ENCODE results near the gene KANSL1. TPM values are rescaled to one million over a fixed set of nuclear protein-coding genes. Genes with fewer than 3 reads are reported as not detected.

The KANSL1 gene
- total and polyA plus RNA-seq, 9 donors: 30.4 to 107 (median 77.7) TPM

GRCh38 chr17:46001390-46002310, 191.6 kb downstream of the KANSL1 start:
- intact Hi-C loops (cut with DNase I): loop anchor here in 3 of 4 donors (5.0 to 10.0 kb wide), 2 partner anchors 211 to 213 kb away; no protein-coding TSS in a partner anchor
- H3K4me3 ChIP-seq: no peak overlapping the region
- H3K27ac ChIP-seq: no peak overlapping the region
- H3K36me3 ChIP-seq: no peaks in the 10 kb centered on the region
- whole genome bisulfite sequencing, 3 donors: 59 to 70% (median 67%) methylated on average over 13 of the region's 13 CpGs
- TF ChIP-seq POLR2A (IDR thresholded peaks at IDR 0.05) (no peak), CTCF (IDR thresholded peaks at IDR 0.05) (no peak), EP300 (IDR thresholded peaks at IDR 0.05) (no peak)
- DNase-seq: no peak
- no peaks in the 10 kb centered on the region for H3K9me3 ChIP-seq
- no peaks in the 10 kb centered on the region for H3K27me3 ChIP-seq
- H3K4me1 ChIP-seq (ENCODE audit: insufficient read depth): peaks cover 2% of the 10 kb centered on the region

DNA sequence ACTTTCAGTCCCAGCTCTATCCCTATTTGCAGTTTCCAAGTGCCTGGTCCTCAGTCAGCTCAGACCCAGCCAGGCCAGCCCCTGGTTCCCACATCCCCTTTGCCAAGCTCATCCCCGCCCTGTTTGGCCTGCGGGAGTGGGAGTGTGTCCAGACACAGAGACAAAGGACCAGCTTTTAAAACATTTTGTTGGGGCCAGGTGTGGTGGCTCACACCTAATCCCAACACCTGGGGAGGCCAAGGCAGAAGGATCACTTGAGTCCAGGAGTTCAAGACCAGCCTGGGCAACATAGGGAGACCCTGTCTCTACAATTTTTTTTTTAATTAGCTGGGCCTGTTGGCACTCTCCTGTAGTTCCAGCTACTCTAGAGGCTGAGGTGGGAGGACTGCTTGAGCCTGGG, 192.5 kb downstream of the KANSL1 start:
- DNase-seq: no peak
- intact Hi-C loops (cut with DNase I): loop anchor here in 3 of 4 donors (5.0 to 10.0 kb wide), 2 partner anchors 212 to 214 kb away; no protein-coding TSS in a partner anchor
- WGBS, 3 donors: 62 to 68% (median 68%) methylated on average over 2 of the region's 2 CpGs
- H3K9me3 ChIP-seq: no peaks in the 10 kb centered on the region
- no peak overlapping the region for H3K4me3 ChIP-seq
- H3K27ac ChIP-seq: no peak overlapping the region
- peaks cover 2% of the 10 kb centered on the region for H3K4me1 ChIP-seq (ENCODE audit: insufficient read depth)
- H3K36me3 ChIP-seq: no peaks in the 10 kb centered on the region
- TF ChIP-seq CTCF (IDR thresholded peaks at IDR 0.05) (no peak), POLR2A (IDR thresholded peaks at IDR 0.05) (no peak), EP300 (IDR thresholded peaks at IDR 0.05) (no peak)
- H3K27me3 ChIP-seq: no peaks in the 10 kb centered on the region

DNA sequence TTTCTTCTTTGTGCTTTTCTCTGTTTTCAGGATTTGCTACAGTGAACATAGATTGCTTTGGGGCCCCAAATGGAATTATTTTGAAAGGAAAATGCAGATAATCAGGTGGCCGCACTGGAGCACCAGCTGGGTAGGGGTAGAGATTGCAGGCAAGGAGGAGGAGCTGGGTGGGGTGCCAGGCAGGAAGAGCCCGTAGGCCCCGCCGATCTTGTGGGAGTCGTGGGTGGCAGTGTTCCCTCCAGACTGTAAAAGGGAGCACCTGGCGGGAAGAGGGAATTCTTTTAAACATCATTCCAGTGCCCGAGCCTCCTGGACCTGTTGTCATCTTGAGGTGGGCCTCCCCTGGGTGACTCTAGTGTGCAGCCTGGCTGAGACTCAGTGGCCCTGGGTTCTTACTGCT, 192.9 kb downstream of the KANSL1 start:
- Histone ChIP-seq H3K9me3 (no peaks in the 10 kb centered on the region), H3K27me3 (no peaks in the 10 kb centered on the region), H3K36me3 (no peaks in the 10 kb centered on the region), H3K4me3 (no peak overlapping the region), H3K27ac (no peak overlapping the region), H3K4me1 (ENCODE audit: insufficient read depth) (peaks cover 2% of the 10 kb centered on the region)
- intact Hi-C loops (cut with DNase I): loop anchor here in 3 of 4 donors (5.0 to 10.0 kb wide), 2 partner anchors 212 to 215 kb away; no protein-coding TSS in a partner anchor
- TF ChIP-seq POLR2A (IDR thresholded peaks at IDR 0.05): no peak
- no peak for TF ChIP-seq EP300 (IDR thresholded peaks at IDR 0.05)
- no peak for TF ChIP-seq CTCF (IDR thresholded peaks at IDR 0.05)
- DNase-seq: no peak
- 38 to 51% (median 47%) methylated on average over 7 of the region's 7 CpGs for WGBS, 3 donors

DNA sequence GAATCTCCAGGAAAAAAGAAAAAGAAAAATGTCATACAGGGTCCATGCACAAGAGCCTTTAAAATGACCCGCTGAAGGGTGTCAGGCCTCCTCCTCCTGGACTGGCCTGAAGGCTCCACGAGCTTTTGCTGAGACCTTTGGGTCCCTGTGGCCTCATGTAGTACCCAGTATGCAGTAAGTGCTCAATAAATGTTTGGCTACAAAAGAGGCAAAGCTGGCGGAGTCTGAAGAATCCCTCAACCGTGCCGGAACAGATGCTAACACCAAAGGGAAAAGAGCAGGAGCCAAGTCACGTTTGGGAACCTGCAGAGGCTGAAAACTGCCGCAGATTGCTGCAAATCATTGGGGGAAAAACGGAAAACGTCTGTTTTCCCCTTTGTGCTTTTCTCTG, 193.3 kb downstream of the KANSL1 start:
- Histone ChIP-seq H3K27me3 (no peaks in the 10 kb centered on the region), H3K4me3 (no peak overlapping the region), H3K27ac (no peak overlapping the region), H3K36me3 (no peaks in the 10 kb centered on the region), H3K4me1 (ENCODE audit: insufficient read depth) (peaks cover 2% of the 10 kb centered on the region), H3K9me3 (no peaks in the 10 kb centered on the region)
- 60 to 75% (median 70%) methylated on average over 9 of the region's 9 CpGs for WGBS, 3 donors
- intact Hi-C loops (cut with DNase I): loop anchor here in 3 of 4 donors (5.0 to 10.0 kb wide), 2 partner anchors 212 to 215 kb away; no protein-coding TSS in a partner anchor
- no peak for TF ChIP-seq CTCF (IDR thresholded peaks at IDR 0.05)
- TF ChIP-seq EP300 (IDR thresholded peaks at IDR 0.05): no peak
- TF ChIP-seq POLR2A (IDR thresholded peaks at IDR 0.05): no peak
- DNase-seq: no peak
